MM.1S (cell line): ENCODE data around the gene COX6A1.

ENCODE experiments used
- DNase-seq: peaks from one replicate; pipeline ENCODE4 v3.0.0-alpha.2; 2015
- H2AFZ ChIP-seq: fragments of 300-600 bp; sonication (generic); 2 replicates; pipeline ENCODE4 v1.6.0; 2016; ENCODE audit warnings: antibody characterized with exemption, low read length
- H3F3A ChIP-seq: fragments of 300-600 bp; sonication (generic); 2 replicates; pipeline ENCODE4 v1.6.1; 2016; ENCODE audit warnings: mild to moderate bottlenecking, antibody characterized with exemption, low read length, moderate library complexity, mixed read lengths; ENCODE audit not compliant: insufficient read depth
- H3K27ac ChIP-seq: fragments of 300-600 bp; sonication (generic); 2 replicates; pipeline ENCODE4 v1.5.1; 2016; ENCODE audit warnings: mild to moderate bottlenecking, low read length
- H3K27me3 ChIP-seq: fragments of 300-600 bp; sonication (generic); replicated peaks from 2 replicates; pipeline ENCODE4 v1.6.0; 2016; ENCODE audit warnings: low read length; ENCODE audit not compliant: insufficient read depth
- H3K36me3 ChIP-seq: fragments of 300-600 bp; sonication (generic); replicated peaks from 2 replicates; pipeline ENCODE4 v1.6.1; 2016; ENCODE audit warnings: mild to moderate bottlenecking, low read length, mixed read lengths; ENCODE audit not compliant: insufficient read depth
- H3K4me1 ChIP-seq: fragments of 300-600 bp; sonication (generic); 2 replicates; pipeline ENCODE4 v1.6.1; 2016; ENCODE audit warnings: low read length, mixed read lengths
- H3K4me2 ChIP-seq: fragments of 300-600 bp; sonication (generic); 2 replicates; pipeline ENCODE4 v1.6.0; 2016; ENCODE audit warnings: low read depth, low read length
- H3K4me3 ChIP-seq: fragments of 300-600 bp; sonication (generic); 2 replicates; pipeline ENCODE4 v1.5.1; 2016; ENCODE audit warnings: low read length, mixed read lengths
- H3K79me2 ChIP-seq: fragments of 300-600 bp; sonication (generic); 2 replicates; pipeline ENCODE4 v1.6.1; 2016; ENCODE audit warnings: mixed run types, low read length, mixed read lengths
- H3K9ac ChIP-seq: fragments of 300-600 bp; sonication (generic); 2 replicates; pipeline ENCODE4 v1.6.1; 2016; ENCODE audit warnings: low read length, mixed read lengths
- H3K9me2 ChIP-seq: fragments of 300-600 bp; sonication (generic); replicated peaks from 2 replicates; pipeline ENCODE4 v1.6.1; 2016; ENCODE audit warnings: mild to moderate bottlenecking, low read length, mixed read lengths; ENCODE audit not compliant: insufficient read depth
- H3K9me3 ChIP-seq: fragments of 300-600 bp; sonication (generic); replicated peaks from 2 replicates; pipeline ENCODE4 v1.6.1; 2016; ENCODE audit warnings: mild to moderate bottlenecking, low read length, mixed read lengths; ENCODE audit not compliant: insufficient read depth
- H4K20me1 ChIP-seq: fragments of 300-600 bp; sonication (generic); 2 replicates; pipeline ENCODE4 v1.6.1; 2016; ENCODE audit warnings: mild to moderate bottlenecking, low read length, moderate library complexity, mixed read lengths; ENCODE audit not compliant: insufficient read depth
- CTCF ChIP-seq: fragments of 300-600 bp; sonication (generic); IDR thresholded peaks from 2 replicates; pipeline ENCODE4 v1.5.1; 2016; ENCODE audit warnings: antibody characterized with exemption, low read length, mixed read lengths
- EZH2 ChIP-seq: fragments of 300-600 bp; sonication (generic); optimal IDR thresholded peaks from 2 replicates; pipeline ENCODE3; 2017; ENCODE audit warnings: low read depth, mild to moderate bottlenecking, antibody characterized with exemption, low read length, mixed read lengths
- EZH2phosphoT487 ChIP-seq: fragments of 300-600 bp; sonication (generic); IDR thresholded peaks from 2 replicates; pipeline ENCODE4 v1.6.1; 2018; ENCODE audit warnings: antibody characterized with exemption, low read length

Gene COX6A1

GRCh38 chr12:120479458-120479857 is 41.5 kb downstream of the COX6A1 start:
- no peak overlapping the region for H3K27ac ChIP-seq

GRCh38 chr12:120480211-120480610 is 42.3 kb downstream of the COX6A1 start:
- H3K36me3 ChIP-seq = no peaks in the 10 kb centered on the region
- H3K4me1 ChIP-seq = no peaks in the 10 kb centered on the region
- no peaks in the 10 kb centered on the region for H4K20me1 ChIP-seq
- H3K9me2 ChIP-seq = no peaks in the 10 kb centered on the region
- no peaks in the 10 kb centered on the region for H3K9me3 ChIP-seq
- H3K4me3 ChIP-seq = no peak overlapping the region
- TF ChIP-seq CTCF (no peak), EZH2 (no peak), EZH2phosphoT487 (no peak)
- no peaks in the 10 kb centered on the region for H3K79me2 ChIP-seq
- H3F3A ChIP-seq = no peaks in the 10 kb centered on the region
- no peaks in the 10 kb centered on the region for H3K27me3 ChIP-seq
- H2AFZ ChIP-seq = no peak overlapping the region
- no peak overlapping the region for H3K4me2 ChIP-seq
- no peak for DNase-seq
- no peak overlapping the region for H3K27ac ChIP-seq
- no peak overlapping the region for H3K9ac ChIP-seq

More at GRCh38 chr12:120479458-120479857, 41.5 kb downstream of the COX6A1 start:
- no peak overlapping the region for H3K9ac ChIP-seq
- H3K4me3 ChIP-seq = no peak overlapping the region
- TF ChIP-seq EZH2phosphoT487 (no peak), CTCF (no peak), EZH2 (no peak)
- no peaks in the 10 kb centered on the region for H3F3A ChIP-seq
- no peaks in the 10 kb centered on the region for H3K4me1 ChIP-seq
- no peaks in the 10 kb centered on the region for H4K20me1 ChIP-seq
- no peaks in the 10 kb centered on the region for H3K27me3 ChIP-seq
- no peak overlapping the region for H3K4me2 ChIP-seq
- H3K36me3 ChIP-seq = no peaks in the 10 kb centered on the region
- H3K9me2 ChIP-seq = no peaks in the 10 kb centered on the region
- no peak overlapping the region for H2AFZ ChIP-seq
- no peak for DNase-seq
- H3K9me3 ChIP-seq = no peaks in the 10 kb centered on the region
- H3K79me2 ChIP-seq = no peaks in the 10 kb centered on the region

GRCh38 chr12:120481022-120481767 is 43.3 kb downstream of the COX6A1 start:
- no peak for TF ChIP-seq EZH2phosphoT487
- TF ChIP-seq CTCF = no peak
- TF ChIP-seq EZH2 = no peak
- no peak overlapping the region for H3K9ac ChIP-seq
- H2AFZ ChIP-seq = no peak overlapping the region
- no peak for DNase-seq
- no peak overlapping the region for H3K4me2 ChIP-seq
- H3K9me2 ChIP-seq = no peaks in the 10 kb centered on the region
- H3K27me3 ChIP-seq = no peaks in the 10 kb centered on the region
- no peaks in the 10 kb centered on the region for H4K20me1 ChIP-seq
- no peaks in the 10 kb centered on the region for H3K36me3 ChIP-seq
- H3K79me2 ChIP-seq = no peaks in the 10 kb centered on the region
- no peaks in the 10 kb centered on the region for H3F3A ChIP-seq
- no peak overlapping the region for H3K4me3 ChIP-seq
- H3K9me3 ChIP-seq = no peaks in the 10 kb centered on the region
- H3K27ac ChIP-seq = no peak overlapping the region
- no peaks in the 10 kb centered on the region for H3K4me1 ChIP-seq
